Activated CD8-positive, alpha-beta T cell treated with anti-CD3 and anti-CD28 coated beads for 36 hours (primary cell): ENCODE data around the gene PGRMC1. TPM values are rescaled to one million over a fixed set of nuclear protein-coding genes. Genes with fewer than 3 reads are reported as not detected.

ENCODE experiments used
- ATAC-seq: fragments of 200-7000 bp; cut with Tn5 transposase; one replicate; pipeline ENCODE4 v1.10.0; 2021; ENCODE audit warnings: mild to moderate bottlenecking, moderate library complexity
- CTCF ChIA-PET: fragments of 350-600 bp; sonication (Branson Sonifier 250); formaldehyde crosslinking; loops from one replicate; lab custom pipeline; 2021; ENCODE audit warnings: antibody characterized with exemption; lab: Charles Lee
- POLR2A ChIA-PET: fragments of 350-600 bp; sonication (Branson Sonifier 250); formaldehyde crosslinking; loops from one replicate; lab custom pipeline; 2021; ENCODE audit warnings: antibody characterized with exemption; lab: Charles Lee
- DNase-seq: peaks from one replicate; pipeline ENCODE4 v3.0.0-alpha.2; 2020
- H3K27ac Mint-ChIP-seq: one replicate; pipeline ENCODE4 v1.8.0; 2021; ENCODE audit warnings: mild to moderate bottlenecking, mixed read lengths
- H3K27me3 Mint-ChIP-seq: one replicate; pipeline ENCODE4 v1.8.0; 2021; ENCODE audit warnings: mixed read lengths
- H3K36me3 Mint-ChIP-seq: one replicate; pipeline ENCODE4 v1.8.0; 2021; ENCODE audit warnings: low read depth, mixed read lengths
- H3K4me1 Mint-ChIP-seq: one replicate; pipeline ENCODE4 v1.8.0; 2021; ENCODE audit warnings: low read depth, mixed read lengths
- H3K4me3 Mint-ChIP-seq: one replicate; pipeline ENCODE4 v1.8.0; 2021; ENCODE audit warnings: mild to moderate bottlenecking, moderate library complexity, mixed read lengths
- H3K9me3 Mint-ChIP-seq: one replicate; pipeline ENCODE4 v1.8.0; 2021; ENCODE audit warnings: mixed read lengths
- intact Hi-C: fragments of 100-400 bp; cut with micrococcal nuclease; formaldehyde crosslinking; loops from one replicate; pipeline ENCODE4 v1.10.0; 2022
- total RNA-seq, 2 experiments: library from RNA; stranded (reverse); gene quantifications; one replicate each; pipeline ENCODE4 v1.2.3, GENCODE V29; 2021
- TF ChIP-seq, protein P1 (sequence below): fragments of 200-600 bp; IDR thresholded peaks from one replicate; pipeline ENCODE4 v1.8.0; 2022; ENCODE audit warnings: antibody characterized with exemption, mild to moderate bottlenecking

Gene PGRMC1
- total RNA-seq, 2 experiments from 2014 or later = 36.8 to 37.1 TPM

DNA sequence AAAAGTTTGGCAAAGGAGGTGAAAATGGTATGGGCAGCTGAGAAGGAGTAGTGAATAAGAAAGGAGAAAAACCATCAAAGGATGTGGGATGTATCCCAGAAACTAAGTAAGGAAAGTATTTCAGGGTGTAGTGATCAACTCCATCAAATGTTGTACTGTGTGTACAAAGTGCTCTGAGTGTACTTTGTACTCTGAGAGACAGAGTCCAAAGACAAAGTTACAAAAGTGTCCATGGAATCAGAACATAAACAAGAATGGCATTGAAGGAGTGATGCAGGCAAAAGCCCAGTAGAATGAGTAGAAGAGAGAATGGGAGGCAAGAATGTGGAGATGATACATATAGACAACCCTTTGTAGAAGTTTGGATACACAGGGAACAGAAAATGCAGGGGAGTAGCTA is 12.3 kb upstream of the PGRMC1 start:
- no peak for ATAC-seq
- TF ChIP-seq, protein P1, sequence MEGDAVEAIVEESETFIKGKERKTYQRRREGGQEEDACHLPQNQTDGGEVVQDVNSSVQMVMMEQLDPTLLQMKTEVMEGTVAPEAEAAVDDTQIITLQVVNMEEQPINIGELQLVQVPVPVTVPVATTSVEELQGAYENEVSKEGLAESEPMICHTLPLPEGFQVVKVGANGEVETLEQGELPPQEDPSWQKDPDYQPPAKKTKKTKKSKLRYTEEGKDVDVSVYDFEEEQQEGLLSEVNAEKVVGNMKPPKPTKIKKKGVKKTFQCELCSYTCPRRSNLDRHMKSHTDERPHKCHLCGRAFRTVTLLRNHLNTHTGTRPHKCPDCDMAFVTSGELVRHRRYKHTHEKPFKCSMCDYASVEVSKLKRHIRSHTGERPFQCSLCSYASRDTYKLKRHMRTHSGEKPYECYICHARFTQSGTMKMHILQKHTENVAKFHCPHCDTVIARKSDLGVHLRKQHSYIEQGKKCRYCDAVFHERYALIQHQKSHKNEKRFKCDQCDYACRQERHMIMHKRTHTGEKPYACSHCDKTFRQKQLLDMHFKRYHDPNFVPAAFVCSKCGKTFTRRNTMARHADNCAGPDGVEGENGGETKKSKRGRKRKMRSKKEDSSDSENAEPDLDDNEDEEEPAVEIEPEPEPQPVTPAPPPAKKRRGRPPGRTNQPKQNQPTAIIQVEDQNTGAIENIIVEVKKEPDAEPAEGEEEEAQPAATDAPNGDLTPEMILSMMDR = no peak
- ChIA-PET CTCF (no interaction called here), POLR2A (no interaction called here)
- intact Hi-C loops = no loop called here
- Mint-ChIP-seq H3K9me3 (no peaks in the 10 kb centered on the region), H3K36me3 (no peaks in the 10 kb centered on the region), H3K27ac (no peak overlapping the region), H3K4me3 (no peak overlapping the region), H3K4me1 (no peaks in the 10 kb centered on the region), H3K27me3 (peaks cover 12% of the 10 kb centered on the region)
- no peak for DNase-seq

DNA sequence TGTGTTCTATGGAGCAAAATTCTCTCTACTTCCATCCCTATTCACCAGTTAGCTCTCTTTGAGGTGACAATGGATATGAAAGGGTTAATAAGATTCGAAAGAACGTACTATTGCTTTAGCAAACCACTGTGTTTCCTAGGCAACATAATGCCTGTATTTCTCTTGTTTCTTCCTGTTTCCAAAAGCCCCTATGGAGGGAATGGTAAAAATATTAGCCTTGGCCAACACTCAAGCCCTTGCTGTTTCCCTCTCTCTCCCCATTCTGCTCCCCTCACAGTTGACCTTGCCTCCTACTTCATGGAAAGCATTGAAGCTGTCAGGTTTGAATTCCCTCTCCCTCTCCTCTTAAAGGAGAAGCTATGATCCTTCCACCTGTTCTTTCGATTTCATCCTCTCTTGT is 9.6 kb upstream of the PGRMC1 start:
- CTCF ChIA-PET = no interaction called here
- H3K4me1 Mint-ChIP-seq = peaks cover 6% of the 10 kb centered on the region
- no peaks in the 10 kb centered on the region for H3K9me3 Mint-ChIP-seq
- peaks cover 14% of the 10 kb centered on the region for H3K27me3 Mint-ChIP-seq
- H3K27ac Mint-ChIP-seq = no peak overlapping the region
- no peaks in the 10 kb centered on the region for H3K36me3 Mint-ChIP-seq
- H3K4me3 Mint-ChIP-seq = no peak overlapping the region
- POLR2A ChIA-PET = no interaction called here
- ATAC-seq (no peak), DNase-seq (no peak)
- TF ChIP-seq, protein P1 = no peak
- intact Hi-C loops = no loop called here

DNA sequence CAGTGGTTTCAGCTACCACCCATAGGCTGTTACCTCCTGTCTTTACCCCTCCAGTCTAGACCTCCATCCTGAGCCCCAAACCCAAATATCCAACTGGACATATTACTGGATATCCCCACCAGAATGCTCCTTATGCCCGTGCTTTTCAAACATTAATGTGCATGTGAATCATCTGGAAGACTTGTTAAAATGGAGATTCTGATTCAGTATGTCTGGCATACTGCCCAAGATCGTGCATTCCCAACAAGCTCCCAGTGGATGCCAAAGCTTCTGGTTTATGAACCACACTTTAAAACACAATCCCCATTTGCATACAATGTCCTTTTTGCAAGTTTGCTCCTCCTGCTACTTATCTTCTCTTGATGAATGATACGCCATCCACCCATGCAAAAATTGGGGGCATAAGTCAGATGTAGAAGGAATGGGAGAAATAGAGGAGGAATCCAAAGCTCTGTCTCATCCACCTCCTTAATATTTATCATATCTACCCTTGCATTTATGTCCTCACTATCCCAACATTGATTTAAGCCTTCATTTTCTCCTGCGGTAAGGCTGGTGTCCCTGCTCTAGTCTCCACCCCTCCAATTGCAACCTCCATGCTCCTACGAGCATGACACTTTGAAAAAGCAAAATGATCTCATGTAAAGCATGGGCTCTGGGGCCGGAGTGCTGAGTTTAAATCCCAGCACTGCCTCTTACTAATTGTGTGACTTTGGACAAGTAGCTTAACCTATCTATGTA is 7.4 kb upstream of the PGRMC1 start:
- Mint-ChIP-seq H3K9me3 (no peaks in the 10 kb centered on the region), H3K4me3 (no peak overlapping the region), H3K27me3 (peaks cover 17% of the 10 kb centered on the region), H3K4me1 (peaks cover 7% of the 10 kb centered on the region), H3K36me3 (no peaks in the 10 kb centered on the region), H3K27ac (no peak overlapping the region)
- TF ChIP-seq, protein P1 = no peak
- ChIA-PET CTCF (no interaction called here), POLR2A (interaction anchor here (0.9 kb wide), 1 partner anchor 9 kb away, joined by 3 read pairs; no protein-coding TSS in a partner anchor)
- ATAC-seq (no peak), DNase-seq (no peak)
- intact Hi-C loops = no loop called here

DNA sequence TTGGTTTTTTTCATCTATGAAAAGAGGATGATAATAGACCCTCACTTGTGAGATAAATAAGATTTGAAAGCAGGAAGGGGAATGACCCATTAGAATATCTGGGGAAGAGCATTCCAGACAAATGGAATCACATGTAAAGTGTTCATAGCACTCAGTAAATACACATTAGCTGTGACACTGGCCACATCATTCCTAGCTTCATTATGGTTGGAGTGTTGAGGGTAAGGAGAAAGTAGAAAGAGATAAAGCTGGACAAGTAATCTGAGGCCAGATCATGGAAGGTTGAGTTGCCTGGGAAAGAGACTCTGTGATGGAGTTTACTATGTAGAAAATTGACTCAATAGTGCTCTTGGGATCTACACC is 6.9 kb upstream of the PGRMC1 start:
- H3K36me3 Mint-ChIP-seq = no peaks in the 10 kb centered on the region
- no peak overlapping the region for H3K27ac Mint-ChIP-seq
- no peak for ATAC-seq
- CTCF ChIA-PET = no interaction called here
- no peaks in the 10 kb centered on the region for H3K9me3 Mint-ChIP-seq
- H3K4me3 Mint-ChIP-seq = no peak overlapping the region
- DNase-seq = no peak
- H3K27me3 Mint-ChIP-seq = peaks cover 14% of the 10 kb centered on the region
- TF ChIP-seq, protein P1 = no peak
- POLR2A ChIA-PET = interaction anchor here (0.9 kb wide), 1 partner anchor 8 kb away, joined by 3 read pairs; no protein-coding TSS in a partner anchor
- peaks cover 7% of the 10 kb centered on the region for H3K4me1 Mint-ChIP-seq
- intact Hi-C loops = no loop called here

DNA sequence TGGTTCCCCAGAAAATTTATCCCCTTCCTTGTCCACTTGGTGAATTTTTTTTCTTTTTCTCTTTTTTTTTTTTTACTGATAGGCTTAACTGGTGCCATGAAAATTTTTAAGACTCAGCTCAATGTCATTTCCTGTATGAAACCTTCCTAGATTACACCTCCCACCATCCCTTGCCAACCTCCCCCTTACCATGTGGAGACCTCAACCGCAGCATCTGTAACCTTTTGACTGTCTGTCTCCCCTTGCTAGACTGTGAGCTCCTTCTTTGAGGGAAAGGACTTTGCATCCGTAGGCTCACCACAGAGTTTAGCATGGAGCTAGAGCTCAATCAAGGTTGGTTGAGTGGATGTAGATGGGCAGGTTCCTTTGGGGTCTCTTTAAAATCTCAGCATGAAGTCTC is 5.2 kb upstream of the PGRMC1 start:
- TF ChIP-seq, protein P1 = no peak
- intact Hi-C loops = no loop called here
- no peaks in the 10 kb centered on the region for H3K9me3 Mint-ChIP-seq
- no peak overlapping the region for H3K4me3 Mint-ChIP-seq
- ChIA-PET POLR2A (no interaction called here), CTCF (no interaction called here)
- H3K36me3 Mint-ChIP-seq = no peaks in the 10 kb centered on the region
- H3K27me3 Mint-ChIP-seq = peaks cover 11% of the 10 kb centered on the region
- peak; percentile 42 for DNase-seq
- H3K27ac Mint-ChIP-seq = no peak overlapping the region
- peaks cover 7% of the 10 kb centered on the region for H3K4me1 Mint-ChIP-seq
- ATAC-seq = peak; percentile 61
